HepG2 (cell line): ENCODE measurements around the gene THBD. TPM values are rescaled to one million over a fixed set of nuclear protein-coding genes. Genes with fewer than 3 reads are reported as not detected.

Source experiments
- ATAC-seq: fragments of 200-7000 bp; cut with Tn5 transposase; 3 replicates; pipeline ENCODE4 v1.9.1; 2020; ENCODE audit warnings: mild to moderate bottlenecking, moderate library complexity
- BruUV-seq: library from RNA; stranded (reverse); fragments of 400-500 nt; replicated peaks from 2 replicates; lab custom pipeline; 2021; lab: Mats Ljungman, UMichigan
- CTCF ChIA-PET: fragments of 300-600 bp; formaldehyde crosslinking; extraction: SDS; loops from one replicate; lab custom pipeline; 2021; ENCODE audit warnings: low total read pairs, inconsistent platforms, low intra/inter-chr PET ratio; lab: Yijun Ruan, JAX
- POLR2A ChIA-PET: fragments of 350-600 bp; sonication (Branson Sonifier 250); formaldehyde crosslinking; loops from one replicate; lab custom pipeline; 2020; ENCODE audit warnings: antibody characterized with exemption, inconsistent platforms; lab: Yijun Ruan, JAX
- DNase-seq: peaks from one replicate; pipeline ENCODE4 v3.0.0-alpha.2; 2015; ENCODE audit warnings: low spot score
- FAIRE-seq: peaks from 3 replicates; lab custom pipeline; 2011; peaks lifted over from hg19 to GRCh38; lab: Jason Lieb, UNC
- H2AFZ ChIP-seq: one replicate; pipeline ENCODE4 v1.6.1; 2011; ENCODE audit warnings: low read length, inconsistent platforms
- H3K27ac ChIP-seq: fragments of 300-600 bp; 3 replicates; pipeline ENCODE4 v1.8.0; 2011; ENCODE audit warnings: mixed run types, mild to moderate bottlenecking, mixed read lengths, low read length, inconsistent platforms; ENCODE audit not compliant: insufficient read depth; ENCODE audit errors: extremely low read length
- H3K27me3 ChIP-seq, 2 experiments: fragments of 200-600 bp in 1 of 2; 2 replicates in 1 of 2; 3 replicates in 1 of 2; pipeline versions ENCODE4 v1.6.0 to v1.8.0; 2011; ENCODE audit warnings: low read length in 2 of 2, mild to moderate bottlenecking in 2 of 2, moderate library complexity in 2 of 2, inconsistent platforms in 1 of 2; ENCODE audit not compliant: insufficient read depth in 2 of 2, control insufficient read depth in 1 of 2
- H3K36me3 ChIP-seq, 2 experiments: fragments of 200-600 bp in 1 of 2; replicated peaks in 1 of 2; 2 replicates in 1 of 2; 3 replicates in 1 of 2; pipeline versions ENCODE4 v1.5.1 to v1.8.0; 2011; ENCODE audit warnings: low read length in 2 of 2, inconsistent platforms in 1 of 2; ENCODE audit not compliant: insufficient read depth in 2 of 2, control insufficient read depth in 1 of 2
- H3K4me1 ChIP-seq: 2 replicates; pipeline ENCODE4 v1.5.1; 2012; ENCODE audit warnings: low read length, inconsistent platforms; ENCODE audit not compliant: insufficient read depth
- H3K4me2 ChIP-seq: 2 replicates; pipeline ENCODE4 v1.6.0; 2011; ENCODE audit warnings: low read depth, low read length, inconsistent platforms
- H3K4me3 ChIP-seq, 3 experiments: fragments of 200-600 bp in 1 of 3; sonication (generic), shearing (Covaris generic) in 1 of 3; replicated peaks in 1 of 3; 2 replicates each; pipeline ENCODE4 v1.5.1; 2011 to 2016; ENCODE audit warnings: low read length in 3 of 3, inconsistent platforms in 2 of 3, low read depth in 2 of 3, mild to moderate bottlenecking in 2 of 3, control low read depth in 1 of 3, mixed read lengths in 1 of 3; ENCODE audit not compliant: insufficient read depth in 1 of 3
- H3K79me2 ChIP-seq: one replicate; pipeline ENCODE4 v1.6.1; 2011; ENCODE audit warnings: low read length, inconsistent platforms; ENCODE audit not compliant: insufficient read depth
- H3K9ac ChIP-seq: 2 replicates; pipeline ENCODE4 v1.6.0; 2011; ENCODE audit warnings: mild to moderate bottlenecking, low read depth, low read length, inconsistent platforms; ENCODE audit not compliant: insufficient read depth
- H3K9me3 ChIP-seq: 2 replicates; pipeline ENCODE4 v1.5.1; 2012; ENCODE audit warnings: mild to moderate bottlenecking, low read length
- H4K20me1 ChIP-seq: 2 replicates; pipeline ENCODE4 v1.6.0; 2011; ENCODE audit warnings: inconsistent platforms, mild to moderate bottlenecking, low read length, moderate library complexity; ENCODE audit not compliant: insufficient read depth
- HMG20A ChIP-seq: IDR thresholded peaks from 2 replicates; pipeline ENCODE4 v1.6.1; 2016; ENCODE audit warnings: borderline replicate concordance
- MAFK ChIP-seq, 2 experiments: IDR thresholded peaks in 1 of 2; conservative IDR thresholded peaks in 1 of 2; 2 replicates each; pipeline ENCODE4 v1.6.1; 2011; ENCODE audit warnings: improper control_type of control experiment in 2 of 2, low read length in 2 of 2
- NFE2L2 ChIP-seq: fragments of 150-350 bp; IDR thresholded peaks from 2 replicates; pipeline ENCODE4 v1.6.1; 2014; ENCODE audit warnings: low read length
- TCF7L2 ChIP-seq: IDR thresholded peaks from 2 replicates; pipeline ENCODE4 v1.6.1; 2011; ENCODE audit warnings: mild to moderate bottlenecking, low read depth, low read length, moderate library complexity
- YY1 ChIP-seq: IDR thresholded peaks from 2 replicates; pipeline ENCODE4 v1.6.1; 2011; ENCODE audit warnings: low read length, low read depth, moderate library complexity, mild to moderate bottlenecking; ENCODE audit not compliant: insufficient read depth, insufficient replicate concordance
- ZEB1 ChIP-seq: IDR thresholded peaks from 2 replicates; pipeline ENCODE4 v1.6.1; 2012; ENCODE audit warnings: mild to moderate bottlenecking, low read depth, inconsistent platforms; ENCODE audit not compliant: insufficient replicate concordance
- ZNF879 ChIP-seq: sonication (generic); formaldehyde crosslinking; IDR thresholded peaks from 2 replicates; pipeline ENCODE4 v1.8.1; 2023; ENCODE audit warnings: missing genetic modification reagents
- WGBS: methylation state at CpG from one replicate; pipeline ENCODE4 v1.1.6; 2017; ENCODE audit warnings: low lambda C conversion rate; 5-methylcytosine and 5-hydroxymethylcytosine counted together
- in situ Hi-C: cut with HindIII; loops from 2 replicates; pipeline ENCODE4 v1.10.0; 2017; ENCODE audit warnings: low pct_unique_long_range_greater_than_20kb; ENCODE audit not compliant: extremely low pct_ligation_motif_present
- intact Hi-C: fragments of 100-400 bp; cut with micrococcal nuclease; formaldehyde crosslinking; loops from one replicate; pipeline ENCODE4 v1.10.0; 2022; ENCODE audit not compliant: unreplicated experiment
- polyA plus RNA-seq, 8 experiments: library from polyadenylated mRNA; depleted of rRNA in 3 of 8; stranded (reverse) in 7 of 8; unstranded in 1 of 8; fragments of >200 nt; fragmentation: Illumina TruSeq in 4 of 8; extraction: Trizol in 4 of 8; gene quantifications; 2 replicates each; pipeline versions ENCODE4 v1.2.1 to v1.2.3, GENCODE V29; 2011 to 2016; ENCODE audit warnings: low read depth in 4 of 8, missing spikeins in 1 of 8, mixed read lengths in 1 of 8; ENCODE audit not compliant: insufficient read depth in 1 of 8
- total RNA-seq, 5 experiments: library from RNA; depleted of rRNA; stranded (reverse); fragments of >200 nt; fragmentation: Illumina TruSeq; extraction: Trizol; gene quantifications; 2 replicates each; pipeline ENCODE4 v1.2.3, GENCODE V29; 2016; ENCODE audit warnings: low read depth in 1 of 5
- TF ChIP-seq, protein P1 (sequence below): sonication (generic); formaldehyde crosslinking; IDR thresholded peaks from 2 replicates; pipeline ENCODE4 v1.5.0; 2020; ENCODE audit warnings: mild to moderate bottlenecking, missing genetic modification reagents
- TF ChIP-seq, protein P2 (sequence below): sonication (generic); formaldehyde crosslinking; IDR thresholded peaks from 2 replicates; pipeline ENCODE4 v1.9.0; 2022; ENCODE audit warnings: missing genetic modification reagents, mild to moderate bottlenecking, borderline replicate concordance
- TF ChIP-seq, protein P3 (sequence below), 2 experiments: sonication (generic) in 1 of 2; formaldehyde crosslinking in 1 of 2; IDR thresholded peaks; 2 replicates each; pipeline versions ENCODE4 v1.6.1 to v1.9.0; 2014 to 2022; ENCODE audit warnings: antibody characterized with exemption in 1 of 2, borderline replicate concordance in 1 of 2, inconsistent platforms in 1 of 2, low read depth in 1 of 2, missing genetic modification reagents in 1 of 2
- TF ChIP-seq, protein P4 (sequence below): IDR thresholded peaks from 2 replicates; pipeline ENCODE4 v1.6.1; 2018; ENCODE audit warnings: missing genetic modification reagents, mild to moderate bottlenecking, missing compliant biosample characterization

The THBD gene
- total and polyA plus RNA-seq, 2 of the 13 experiments (the other 11 are each of a cell fraction or from before 2014, with no cell fraction given) = 0.03 TPM; not detected in 1

DNA sequence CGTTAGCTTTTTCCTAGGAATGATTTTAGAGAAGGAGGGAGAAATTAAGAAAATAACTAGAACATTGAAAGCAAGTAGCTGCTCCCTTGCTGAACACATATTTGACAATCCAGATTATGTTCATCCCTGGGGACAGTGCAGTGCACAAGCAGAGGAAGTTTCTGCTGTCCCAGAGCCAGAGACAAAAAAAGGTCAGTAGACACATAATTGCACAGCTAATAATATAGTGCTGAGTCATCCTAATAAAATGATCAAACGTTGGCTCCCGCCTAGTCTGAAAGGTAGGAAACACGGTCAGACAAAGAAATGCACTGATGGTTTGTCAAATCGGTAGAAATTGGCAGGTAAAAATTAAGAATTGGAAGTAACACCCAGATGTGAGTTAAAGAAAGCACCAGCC, 36.0 kb downstream of the THBD start:
- ATAC-seq (no peak), FAIRE-seq (no peak), DNase-seq (no peak)
- Histone ChIP-seq H3K9ac (no peak overlapping the region), H3K36me3 (no peaks in the 10 kb centered on the region), H4K20me1 (no peaks in the 10 kb centered on the region), H3K79me2 (no peaks in the 10 kb centered on the region), H3K9me3 (no peaks in the 10 kb centered on the region), H3K4me1 (no peaks in the 10 kb centered on the region), H3K4me3 (no peak overlapping the region), H2AFZ (no peak overlapping the region), H3K27ac (no peak overlapping the region), H3K27me3 (0 out of 5 replicates have a peak, but pooled peaks cover 0 to 6% of the 10 kb centered on the region in 2 experiments), H3K4me2 (no peak overlapping the region)
- no TSS peak for BruUV-seq
- in situ Hi-C loops = no loop called here
- CTCF ChIA-PET = no interaction called here
- WGBS = 2% methylated on average over 5 of the region's 5 CpGs
- intact Hi-C loops = no loop called here
- POLR2A ChIA-PET = no interaction called here
- TF ChIP-seq NFE2L2 = peak; percentile 94
- TF ChIP-seq, protein P1, sequence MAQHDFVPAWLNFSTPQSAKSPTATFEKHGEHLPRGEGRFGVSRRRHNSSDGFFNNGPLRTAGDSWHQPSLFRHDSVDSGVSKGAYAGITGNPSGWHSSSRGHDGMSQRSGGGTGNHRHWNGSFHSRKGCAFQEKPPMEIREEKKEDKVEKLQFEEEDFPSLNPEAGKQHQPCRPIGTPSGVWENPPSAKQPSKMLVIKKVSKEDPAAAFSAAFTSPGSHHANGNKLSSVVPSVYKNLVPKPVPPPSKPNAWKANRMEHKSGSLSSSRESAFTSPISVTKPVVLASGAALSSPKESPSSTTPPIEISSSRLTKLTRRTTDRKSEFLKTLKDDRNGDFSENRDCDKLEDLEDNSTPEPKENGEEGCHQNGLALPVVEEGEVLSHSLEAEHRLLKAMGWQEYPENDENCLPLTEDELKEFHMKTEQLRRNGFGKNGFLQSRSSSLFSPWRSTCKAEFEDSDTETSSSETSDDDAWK = no peak
- no peak for TF ChIP-seq HMG20A
- TF ChIP-seq, protein P2, sequence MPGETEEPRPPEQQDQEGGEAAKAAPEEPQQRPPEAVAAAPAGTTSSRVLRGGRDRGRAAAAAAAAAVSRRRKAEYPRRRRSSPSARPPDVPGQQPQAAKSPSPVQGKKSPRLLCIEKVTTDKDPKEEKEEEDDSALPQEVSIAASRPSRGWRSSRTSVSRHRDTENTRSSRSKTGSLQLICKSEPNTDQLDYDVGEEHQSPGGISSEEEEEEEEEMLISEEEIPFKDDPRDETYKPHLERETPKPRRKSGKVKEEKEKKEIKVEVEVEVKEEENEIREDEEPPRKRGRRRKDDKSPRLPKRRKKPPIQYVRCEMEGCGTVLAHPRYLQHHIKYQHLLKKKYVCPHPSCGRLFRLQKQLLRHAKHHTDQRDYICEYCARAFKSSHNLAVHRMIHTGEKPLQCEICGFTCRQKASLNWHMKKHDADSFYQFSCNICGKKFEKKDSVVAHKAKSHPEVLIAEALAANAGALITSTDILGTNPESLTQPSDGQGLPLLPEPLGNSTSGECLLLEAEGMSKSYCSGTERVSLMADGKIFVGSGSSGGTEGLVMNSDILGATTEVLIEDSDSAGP (CRISPR knock-in tag) = no peak
- peak; percentile 88 to 93 for TF ChIP-seq MAFK (conservative IDR thresholded peaks at IDR 0.05 in 1 of 2, IDR thresholded peaks at IDR 0.05 in 1 of 2; ENCODE audit: low read length in 2 of 2)
- TF ChIP-seq, protein P3, sequence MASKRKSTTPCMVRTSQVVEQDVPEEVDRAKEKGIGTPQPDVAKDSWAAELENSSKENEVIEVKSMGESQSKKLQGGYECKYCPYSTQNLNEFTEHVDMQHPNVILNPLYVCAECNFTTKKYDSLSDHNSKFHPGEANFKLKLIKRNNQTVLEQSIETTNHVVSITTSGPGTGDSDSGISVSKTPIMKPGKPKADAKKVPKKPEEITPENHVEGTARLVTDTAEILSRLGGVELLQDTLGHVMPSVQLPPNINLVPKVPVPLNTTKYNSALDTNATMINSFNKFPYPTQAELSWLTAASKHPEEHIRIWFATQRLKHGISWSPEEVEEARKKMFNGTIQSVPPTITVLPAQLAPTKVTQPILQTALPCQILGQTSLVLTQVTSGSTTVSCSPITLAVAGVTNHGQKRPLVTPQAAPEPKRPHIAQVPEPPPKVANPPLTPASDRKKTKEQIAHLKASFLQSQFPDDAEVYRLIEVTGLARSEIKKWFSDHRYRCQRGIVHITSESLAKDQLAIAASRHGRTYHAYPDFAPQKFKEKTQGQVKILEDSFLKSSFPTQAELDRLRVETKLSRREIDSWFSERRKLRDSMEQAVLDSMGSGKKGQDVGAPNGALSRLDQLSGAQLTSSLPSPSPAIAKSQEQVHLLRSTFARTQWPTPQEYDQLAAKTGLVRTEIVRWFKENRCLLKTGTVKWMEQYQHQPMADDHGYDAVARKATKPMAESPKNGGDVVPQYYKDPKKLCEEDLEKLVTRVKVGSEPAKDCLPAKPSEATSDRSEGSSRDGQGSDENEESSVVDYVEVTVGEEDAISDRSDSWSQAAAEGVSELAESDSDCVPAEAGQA (IDR thresholded peaks at IDR 0.05; ENCODE audit: low read depth) = no peak
- TF ChIP-seq, protein P3 (CRISPR knock-in tag; IDR thresholded peaks at IDR 0.05; ENCODE audit: borderline replicate concordance) = no peak
- no peak for TF ChIP-seq TCF7L2
- TF ChIP-seq, protein P4, sequence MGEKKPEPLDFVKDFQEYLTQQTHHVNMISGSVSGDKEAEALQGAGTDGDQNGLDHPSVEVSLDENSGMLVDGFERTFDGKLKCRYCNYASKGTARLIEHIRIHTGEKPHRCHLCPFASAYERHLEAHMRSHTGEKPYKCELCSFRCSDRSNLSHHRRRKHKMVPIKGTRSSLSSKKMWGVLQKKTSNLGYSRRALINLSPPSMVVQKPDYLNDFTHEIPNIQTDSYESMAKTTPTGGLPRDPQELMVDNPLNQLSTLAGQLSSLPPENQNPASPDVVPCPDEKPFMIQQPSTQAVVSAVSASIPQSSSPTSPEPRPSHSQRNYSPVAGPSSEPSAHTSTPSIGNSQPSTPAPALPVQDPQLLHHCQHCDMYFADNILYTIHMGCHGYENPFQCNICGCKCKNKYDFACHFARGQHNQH (CRISPR knock-in tag) = no peak
- TF ChIP-seq ZNF879 (CRISPR knock-in tag) = no peak
- no peak for TF ChIP-seq YY1
- TF ChIP-seq ZEB1 = no peak
